ENCODE measurements around the gene VWDE.

The VWDE gene

DNA sequence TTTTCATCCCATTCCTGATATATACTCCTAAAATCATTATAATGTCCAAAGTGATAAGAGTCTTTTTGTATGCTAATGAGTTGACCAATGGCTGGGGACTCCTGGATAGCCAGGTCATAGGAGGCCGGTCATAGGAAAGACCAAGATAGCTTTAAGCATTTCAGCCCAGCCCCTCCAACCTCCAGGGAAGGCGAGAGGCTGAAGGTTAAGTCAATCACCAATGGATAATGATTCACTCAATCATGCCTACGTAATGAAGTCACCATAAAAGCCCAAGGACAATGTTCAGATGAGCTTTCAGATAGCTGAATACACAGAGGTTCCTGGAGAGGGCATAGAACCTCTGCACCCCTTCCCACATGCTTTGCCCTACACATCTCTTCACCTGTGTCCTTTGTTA, 75.7 kb downstream of the VWDE start:
- no peak for DNase-seq

DNA sequence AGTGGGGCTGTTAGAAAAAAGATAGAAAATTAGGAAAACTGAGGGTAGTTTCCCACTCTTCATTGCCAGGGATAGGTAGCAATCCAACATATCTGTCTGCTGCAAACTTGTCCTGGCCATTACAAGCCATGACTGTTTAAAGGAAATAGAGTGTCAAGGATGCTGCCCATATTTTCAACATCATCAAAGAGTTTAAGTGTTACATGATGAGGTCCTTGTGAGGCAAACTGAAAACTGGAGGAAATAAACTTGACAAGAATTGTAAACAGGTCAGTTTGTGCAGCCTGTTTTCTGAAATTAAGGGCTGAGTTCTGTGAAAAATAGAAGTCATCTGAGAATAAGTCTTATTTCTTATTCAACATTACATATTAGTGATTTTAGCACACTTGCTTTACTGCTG, 78.0 kb downstream of the VWDE start:
- no peak for DNase-seq

DNA sequence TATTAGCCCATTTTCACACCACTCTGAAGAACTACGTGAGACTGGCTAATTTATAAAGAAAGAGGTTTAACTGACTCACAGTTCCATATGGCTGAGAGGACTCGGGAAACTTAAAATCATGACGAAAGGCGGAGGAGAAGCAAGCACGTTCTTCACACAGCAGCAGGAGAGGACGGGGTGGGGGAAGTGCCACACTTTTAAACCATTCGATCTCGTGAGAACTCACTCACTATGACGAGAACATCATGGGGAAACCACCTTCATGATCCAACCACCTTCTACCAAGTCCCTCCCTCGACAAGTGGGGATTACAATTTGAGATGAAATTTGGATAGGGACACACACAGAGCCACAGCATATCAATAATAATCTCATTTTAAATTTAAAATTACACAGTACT, 80.2 kb downstream of the VWDE start:
- no peak for DNase-seq

- DNase-seq, result no peak
Observed at GRCh38 chr7:12322903-12323300, 80.8 kb downstream of the VWDE start.

DNA sequence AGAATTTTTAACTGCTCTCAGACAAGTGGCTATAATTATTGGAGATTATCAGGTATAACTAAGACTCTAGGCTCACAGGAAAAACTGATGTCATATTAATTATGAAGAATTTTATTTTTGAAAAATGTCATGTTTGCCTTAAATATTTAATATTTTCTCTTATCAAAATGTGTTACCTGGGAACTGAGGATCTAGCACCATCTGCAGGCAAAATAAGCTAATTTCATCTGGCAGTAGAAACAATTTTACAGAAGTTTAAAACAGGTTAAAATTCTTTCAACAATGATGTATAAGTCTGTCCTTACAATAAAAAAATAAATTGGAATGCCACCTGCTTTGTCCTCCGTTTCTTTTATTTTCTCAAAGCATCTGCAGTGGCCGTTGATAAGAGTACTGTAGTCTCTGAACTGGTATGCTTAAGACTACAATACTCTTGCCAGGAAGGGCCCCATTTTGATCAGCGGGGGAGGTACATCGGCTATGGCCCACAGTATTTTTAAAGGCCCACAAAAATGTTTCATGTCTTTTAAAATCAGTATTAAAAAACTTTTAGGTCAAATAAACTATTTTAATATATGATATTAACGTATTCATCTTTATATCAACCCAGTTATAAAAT, 81.3 kb downstream of the VWDE start:
- DNase-seq, result no peak

DNA sequence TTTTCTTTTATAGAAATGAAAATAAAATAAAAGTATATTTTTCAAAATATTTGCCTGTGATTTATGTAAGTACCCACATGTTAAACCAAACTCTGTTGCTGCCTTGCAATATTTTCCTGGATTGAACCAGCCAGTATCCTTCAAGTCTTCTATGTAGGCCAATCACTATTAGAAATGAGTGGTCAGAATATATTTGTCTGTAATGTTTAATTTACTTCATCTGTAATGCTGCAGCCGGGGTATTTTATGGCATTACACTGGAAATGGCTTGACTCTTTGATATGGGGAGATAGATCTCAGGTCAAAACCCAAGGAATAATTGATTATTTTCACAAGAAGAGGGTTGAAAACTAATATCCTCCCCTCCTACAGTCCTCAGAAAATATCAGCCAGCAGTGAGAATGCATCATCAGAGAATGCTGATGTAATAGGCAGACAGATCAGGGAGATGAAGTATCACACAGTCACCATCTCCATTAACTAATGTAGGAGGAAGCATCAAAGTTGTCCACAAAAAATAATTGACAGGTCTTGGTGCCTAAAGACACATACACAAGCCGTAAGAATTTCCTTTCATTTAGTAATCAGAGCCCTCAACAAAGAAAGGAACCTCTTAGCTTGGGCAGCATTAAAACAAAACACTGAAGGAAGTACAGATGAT, 82.5 kb downstream of the VWDE start:
- no peak for DNase-seq

GRCh38 chr7:12320241-12320986, 83.3 kb downstream of the VWDE start:
- DNase-seq, result no peak

DNA sequence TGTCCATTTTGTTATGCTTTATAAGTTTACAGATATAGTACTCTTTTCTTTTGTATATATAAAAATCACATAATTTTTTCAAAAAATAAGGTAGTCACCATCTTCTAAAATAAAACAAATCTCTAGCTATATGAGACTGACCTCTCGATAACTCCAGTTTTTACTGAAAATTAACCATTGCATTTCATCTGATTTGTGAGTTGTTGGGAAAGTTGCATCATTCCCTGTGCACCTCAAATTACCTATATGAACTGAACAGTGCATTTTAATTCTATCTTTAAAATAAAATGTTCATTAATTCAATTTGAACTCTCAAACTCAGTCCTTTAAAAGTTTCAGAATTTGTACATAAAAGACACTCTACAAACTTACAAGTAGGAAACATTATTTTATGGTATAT, 86.0 kb downstream of the VWDE start:
- DNase-seq, result no peak

GRCh38 chr7:12316925-12317324, 86.7 kb downstream of the VWDE start:
- DNase-seq, result no peak

DNA sequence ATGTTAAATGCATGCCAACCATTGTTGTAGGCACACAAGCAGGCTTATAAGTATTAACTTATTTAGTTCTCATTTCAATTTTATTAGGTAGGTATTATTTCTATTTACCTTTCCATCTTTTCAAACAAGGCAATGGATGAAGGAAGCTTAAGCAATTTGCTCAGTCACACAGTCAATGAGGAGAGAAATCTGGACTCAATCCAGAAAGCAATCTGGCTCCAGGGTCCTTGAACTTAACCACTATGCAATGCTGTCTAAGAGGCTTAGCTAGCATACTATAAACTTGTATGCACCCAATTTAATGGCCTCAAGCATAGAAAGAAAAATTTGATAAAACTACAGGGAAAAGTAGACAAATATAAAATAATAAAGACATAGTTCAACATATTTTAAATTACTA, 88.6 kb downstream of the VWDE start:
- no peak for DNase-seq

GRCh38 chr7:12314199-12314598, 89.5 kb downstream of the VWDE start:
- DNase-seq, result no peak

DNA sequence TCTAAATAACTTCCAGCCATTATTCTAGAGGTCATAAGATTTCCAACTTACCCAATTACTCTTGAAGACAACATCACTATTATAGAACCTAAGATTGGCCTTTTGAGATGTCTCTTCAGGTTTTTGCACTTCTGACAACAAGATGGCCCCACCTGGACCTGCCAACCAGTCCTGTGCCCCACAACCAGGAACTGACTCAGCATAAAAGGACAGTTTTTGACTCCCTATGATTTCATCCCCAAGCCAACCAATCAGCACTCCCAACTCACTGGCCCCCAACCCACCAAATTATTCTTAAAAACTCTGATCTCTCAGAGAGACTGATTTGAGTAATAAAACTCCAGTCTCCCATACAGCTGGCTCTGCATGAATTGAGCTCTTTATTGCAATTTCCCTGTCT, 98.2 kb downstream of the VWDE start:
- DNase-seq, result no peak

DNA sequence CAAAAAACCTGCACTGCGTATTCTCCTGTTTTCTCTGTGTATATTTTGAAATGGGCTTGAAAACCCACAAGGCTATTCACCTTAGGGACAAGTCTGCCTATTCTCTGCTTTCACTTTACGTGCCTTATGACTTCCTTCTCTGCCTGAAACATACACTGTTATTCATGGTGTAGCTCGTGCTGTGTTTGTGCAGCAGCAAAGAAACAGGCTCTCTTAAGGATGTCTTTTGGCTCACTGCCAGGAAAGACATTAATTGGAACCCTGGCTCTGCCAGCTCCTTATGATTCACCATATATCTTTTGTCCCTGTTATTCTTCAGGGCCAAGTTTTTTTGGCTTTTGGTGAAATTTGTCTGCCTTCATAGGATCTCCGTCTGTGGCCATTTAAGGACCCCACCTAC, 100.2 kb downstream of the VWDE start:
- DNase-seq, result no peak

GRCh38 chr7:12303062-12303461, 100.6 kb downstream of the VWDE start:
- no peak for DNase-seq

DNA sequence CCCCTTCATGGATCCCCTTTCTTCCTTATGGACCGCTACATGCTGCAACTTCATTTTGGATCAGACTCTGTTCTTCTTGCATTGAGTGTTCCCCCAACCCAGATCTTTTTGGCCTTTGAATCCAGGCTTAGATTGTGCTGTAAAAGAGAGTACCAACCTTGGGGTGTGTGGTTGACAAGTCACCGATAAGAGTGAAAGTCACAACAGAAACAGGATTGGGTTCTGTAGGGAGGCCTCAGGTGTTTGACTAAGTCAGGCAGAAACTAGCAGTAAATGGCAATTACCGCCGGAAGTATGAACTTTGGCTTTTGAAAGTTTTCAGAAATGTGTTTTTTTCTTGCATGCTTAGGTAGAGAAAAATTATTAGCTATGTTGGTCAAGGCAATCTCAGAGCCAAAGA, 103.2 kb downstream of the VWDE start:
- no peak for DNase-seq

DNA sequence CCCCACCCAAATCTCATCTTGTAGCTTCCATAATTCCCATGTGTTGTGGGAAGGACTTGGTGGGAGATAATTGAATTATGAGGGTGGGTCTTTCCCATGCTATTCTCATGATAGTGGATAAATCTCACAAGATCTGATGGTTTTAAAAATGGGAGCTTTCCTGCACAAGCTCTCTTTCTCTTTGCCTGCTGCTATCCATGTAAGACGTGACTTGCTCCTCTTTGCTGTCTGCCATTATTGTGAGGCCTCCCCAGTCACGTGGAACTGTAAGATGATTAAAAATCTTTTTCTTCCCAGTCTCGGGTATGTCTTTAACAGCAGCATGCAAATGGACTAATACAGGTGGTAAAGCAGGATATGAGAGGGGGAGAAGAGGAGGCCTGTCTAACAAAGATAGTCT, 104.3 kb downstream of the VWDE start:
- DNase-seq, result no peak

DNA sequence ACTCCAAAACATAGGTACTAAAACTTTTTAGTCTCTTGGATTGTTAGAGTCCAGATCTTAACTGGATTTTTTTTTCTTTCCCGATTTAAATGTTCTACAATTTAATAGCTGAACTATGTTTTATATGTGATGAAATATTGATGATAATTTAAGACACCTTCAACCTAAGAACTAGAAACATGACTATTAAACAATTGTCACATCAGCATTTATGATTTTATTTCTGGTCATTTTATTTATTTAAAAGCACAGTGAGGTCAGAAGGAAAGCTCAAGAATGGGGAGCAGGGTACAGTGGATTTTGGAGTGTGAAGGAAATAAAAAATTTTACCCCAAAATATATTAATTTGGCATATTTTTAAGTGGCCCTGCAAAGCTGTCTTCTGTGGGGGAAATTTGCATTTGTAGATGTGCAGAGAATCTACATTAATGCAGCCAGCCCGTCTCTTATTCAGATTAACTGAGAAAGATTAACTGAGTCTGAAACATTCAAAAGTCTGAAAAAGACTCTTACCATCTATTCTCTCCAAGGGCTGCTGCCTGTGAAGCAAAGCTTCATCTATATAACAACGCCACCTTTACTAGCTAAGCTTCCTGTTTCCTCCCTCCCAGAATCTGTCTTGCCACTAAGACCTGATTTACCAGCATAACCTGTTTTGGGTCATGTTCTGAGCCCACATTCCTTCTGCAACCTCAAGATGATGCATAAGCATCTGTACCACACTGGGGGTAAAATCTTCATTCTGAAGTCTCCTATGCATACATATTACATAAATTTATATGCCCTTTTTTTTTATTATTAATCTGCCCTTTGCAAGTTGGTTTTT, 106.2 kb downstream of the VWDE start:
- no peak for DNase-seq

- DNase-seq, result no peak
Observed at GRCh38 chr7:12296051-12296570, 107.6 kb downstream of the VWDE start.

DNA sequence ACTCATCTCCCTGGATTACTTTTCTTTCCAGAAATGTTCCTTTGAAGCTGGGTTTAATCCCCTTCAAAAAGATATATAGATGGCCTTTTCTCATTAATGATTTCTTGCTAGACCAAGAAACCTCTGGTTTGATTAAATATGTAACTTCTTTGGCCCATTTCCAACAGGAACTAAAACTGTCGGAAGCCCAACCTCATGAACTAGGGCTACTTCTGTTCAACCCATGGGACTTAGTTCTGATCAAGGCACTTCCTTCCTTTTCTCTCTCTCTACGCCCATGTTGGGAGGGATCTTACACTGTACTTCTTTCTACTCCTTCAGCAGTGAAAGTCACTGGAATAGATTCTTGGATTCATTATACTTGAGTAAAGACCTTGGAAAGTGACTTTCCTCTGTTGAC, 109.0 kb downstream of the VWDE start:
- no peak for DNase-seq

- DNase-seq, result no peak
Observed at GRCh38 chr7:12291870-12292269, 111.8 kb downstream of the VWDE start.

DNA sequence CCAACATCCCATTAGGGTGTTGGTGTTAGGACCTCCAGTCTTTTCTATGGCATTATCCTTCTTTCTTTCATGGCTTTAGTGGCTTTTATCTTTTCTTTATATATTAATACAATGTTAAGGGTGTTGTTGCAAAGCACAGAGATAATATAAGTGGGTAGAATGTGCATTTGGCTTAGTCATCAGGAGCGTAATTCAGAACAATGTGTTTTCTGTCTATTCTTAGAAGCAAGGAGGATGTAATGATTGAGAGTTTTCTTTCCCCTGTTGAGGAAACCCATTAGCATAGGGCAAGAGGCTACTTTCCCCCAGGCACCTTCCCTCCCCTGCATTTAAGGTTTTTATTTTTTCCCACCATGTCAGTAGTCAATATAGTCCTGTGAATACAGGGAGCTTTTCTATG, 112.9 kb downstream of the VWDE start:
- DNase-seq, result no peak

GRCh38 chr7:12289996-12290395, 113.7 kb downstream of the VWDE start:
- DNase-seq, result no peak

DNA sequence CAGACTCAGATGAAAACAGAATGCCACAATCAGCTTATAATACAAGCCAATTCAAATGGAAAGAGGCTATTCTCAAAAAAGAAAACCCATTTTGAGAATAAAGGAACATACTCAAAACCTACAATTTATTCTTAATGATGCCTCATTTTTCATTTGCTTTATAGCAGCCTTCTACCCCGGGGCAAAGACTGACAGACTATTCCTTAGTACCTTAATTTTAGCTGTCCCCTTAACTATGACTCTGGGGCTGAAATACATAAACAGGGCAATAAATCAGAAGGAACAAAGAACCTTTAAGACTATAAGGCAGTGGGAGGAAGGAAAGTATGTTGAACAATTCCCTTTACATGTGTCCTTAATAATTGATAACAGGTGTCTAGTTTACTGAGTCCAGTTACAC, 115.8 kb downstream of the VWDE start:
- DNase-seq, result no peak

Measured in activated effector memory CD4-positive, alpha-beta T cell treated with anti-CD3 and anti-CD28 coated beads, Interleukin-2, amount 50 U/mL, for 16 hours (primary cell).